Measurements from ENCODE around the gene GIPC3. TPM values are rescaled to one million over a fixed set of nuclear protein-coding genes. Genes with fewer than 3 reads are reported as not detected.

The GIPC3 gene
- total and polyA plus RNA-seq, 4 donors, result 0.20 to 1.9 (median 1.0) TPM

Small RNA genes within 50 kb of the gene (small RNA-seq; reads per million reads assigned to genes)
- gene AC005786.1 (ENCODE audit: low replicate concordance), result not detected

Other genes starting within 250 kb of the GIPC3 start
- 10 to 100 TPM; 17.2 to 26.1 TPM for gene NFIC, start 218.9 kb upstream of the GIPC3 start, total RNA-seq
- gene NFIC, start 218.9 kb upstream of the GIPC3 start, polyA plus RNA-seq (ENCODE audit: insufficient read length in 2 of 2), result 10 to 100 TPM; 54.7 to 56.2 TPM
- gene SMIM24, start 105.0 kb upstream of the GIPC3 start, total RNA-seq, result under 1 TPM in 1 of 2 donors, not detected in 1; 0.94 TPM
- gene SMIM24, start 105.0 kb upstream of the GIPC3 start, polyA plus RNA-seq (ENCODE audit: insufficient read length in 2 of 2), result 1 to 10 TPM; 2.8 to 3.6 TPM
- not detected for gene SMIM44, start 102.0 kb upstream of the GIPC3 start, total RNA-seq
- gene SMIM44, start 102.0 kb upstream of the GIPC3 start, polyA plus RNA-seq (ENCODE audit: insufficient read length in 2 of 2), result not detected
- gene DOHH, start 84.8 kb upstream of the GIPC3 start, total RNA-seq, result 1 to 10 TPM; 7.1 to 9.0 TPM
- gene DOHH, start 84.8 kb upstream of the GIPC3 start, polyA plus RNA-seq (ENCODE audit: insufficient read length in 2 of 2), result 10 to 100 TPM; 20.3 to 23.0 TPM
- gene FZR1, start 79.2 kb upstream of the GIPC3 start, total RNA-seq, result 10 to 100 TPM; 35.4 to 38.9 TPM
- 100 to 1,000 TPM in 1 of 2 donors, 10 to 100 TPM in 1; 89.4 to 111 TPM for gene FZR1, start 79.2 kb upstream of the GIPC3 start, polyA plus RNA-seq (ENCODE audit: insufficient read length in 2 of 2)
- gene TEKTIP1, start 46.3 kb upstream of the GIPC3 start, total RNA-seq, result 1 to 10 TPM in 1 of 2 donors, not detected in 1; 2.1 TPM
- gene TEKTIP1, start 46.3 kb upstream of the GIPC3 start, polyA plus RNA-seq (ENCODE audit: insufficient read length in 2 of 2), result 10 to 100 TPM in 1 of 2 donors, 1 to 10 TPM in 1; 9.6 to 13.0 TPM
- gene MFSD12, start 27.9 kb upstream of the GIPC3 start, total RNA-seq, result 10 to 100 TPM; 42.5 to 44.6 TPM
- gene MFSD12, start 27.9 kb upstream of the GIPC3 start, polyA plus RNA-seq (ENCODE audit: insufficient read length in 2 of 2), result 100 to 1,000 TPM in 1 of 2 donors, 10 to 100 TPM in 1; 86.5 to 107 TPM
- gene HMG20B, start 12.5 kb upstream of the GIPC3 start, total RNA-seq, result 10 to 100 TPM; 25.7 to 87.6 TPM
- gene HMG20B, start 12.5 kb upstream of the GIPC3 start, polyA plus RNA-seq (ENCODE audit: insufficient read length in 2 of 2), result 10 to 100 TPM; 63.7 to 72.5 TPM
- gene TBXA2R, start 21.4 kb downstream of the GIPC3 start, total RNA-seq, result under 1 TPM; 0.79 to 0.94 TPM
- 1 to 10 TPM; 3.5 to 3.9 TPM for gene TBXA2R, start 21.4 kb downstream of the GIPC3 start, polyA plus RNA-seq (ENCODE audit: insufficient read length in 2 of 2)
- 10 to 100 TPM; 11.0 to 28.4 TPM for gene CACTIN, start 41.3 kb downstream of the GIPC3 start, total RNA-seq
- 10 to 100 TPM; 27.5 to 32.6 TPM for gene CACTIN, start 41.3 kb downstream of the GIPC3 start, polyA plus RNA-seq (ENCODE audit: insufficient read length in 2 of 2)
- gene PIP5K1C, start 115.0 kb downstream of the GIPC3 start, total RNA-seq, result 10 to 100 TPM; 25.4 to 34.5 TPM
- gene PIP5K1C, start 115.0 kb downstream of the GIPC3 start, polyA plus RNA-seq (ENCODE audit: insufficient read length in 2 of 2), result 10 to 100 TPM; 77.5 to 91.1 TPM
- 1 to 10 TPM in 1 of 2 donors, under 1 TPM in 1; 0.30 to 5.0 TPM for gene TJP3, start 122.9 kb downstream of the GIPC3 start, total RNA-seq
- 1 to 10 TPM in 1 of 2 donors, under 1 TPM in 1; 1.00 to 2.5 TPM for gene TJP3, start 122.9 kb downstream of the GIPC3 start, polyA plus RNA-seq (ENCODE audit: insufficient read length in 2 of 2)
- gene APBA3, start 176.2 kb downstream of the GIPC3 start, total RNA-seq, result 10 to 100 TPM; 16.6 to 19.9 TPM
- 10 to 100 TPM; 20.4 to 27.3 TPM for gene APBA3, start 176.2 kb downstream of the GIPC3 start, polyA plus RNA-seq (ENCODE audit: insufficient read length in 2 of 2)
- gene MRPL54, start 177.2 kb downstream of the GIPC3 start, total RNA-seq, result 10 to 100 TPM; 33.2 to 77.8 TPM
- 10 to 100 TPM; 43.1 TPM for gene MRPL54, start 177.2 kb downstream of the GIPC3 start, polyA plus RNA-seq (ENCODE audit: insufficient read length in 2 of 2)
- not detected for gene RAX2, start 186.8 kb downstream of the GIPC3 start, total RNA-seq
- under 1 TPM in 1 of 2 donors, not detected in 1; 0.09 TPM for gene RAX2, start 186.8 kb downstream of the GIPC3 start, polyA plus RNA-seq (ENCODE audit: insufficient read length in 2 of 2)
- gene MATK, start 200.9 kb downstream of the GIPC3 start, total RNA-seq, result 10 to 100 TPM; 11.5 to 22.8 TPM
- gene MATK, start 200.9 kb downstream of the GIPC3 start, polyA plus RNA-seq (ENCODE audit: insufficient read length in 2 of 2), result 10 to 100 TPM; 61.0 to 62.5 TPM